Measurements from ENCODE around the gene TRAF3. TPM values are rescaled to one million over a fixed set of nuclear protein-coding genes. Genes with fewer than 3 reads are reported as not detected.

The TRAF3 gene
- total RNA-seq, 1 donor from 2014 or later: 26.3 TPM

DNA sequence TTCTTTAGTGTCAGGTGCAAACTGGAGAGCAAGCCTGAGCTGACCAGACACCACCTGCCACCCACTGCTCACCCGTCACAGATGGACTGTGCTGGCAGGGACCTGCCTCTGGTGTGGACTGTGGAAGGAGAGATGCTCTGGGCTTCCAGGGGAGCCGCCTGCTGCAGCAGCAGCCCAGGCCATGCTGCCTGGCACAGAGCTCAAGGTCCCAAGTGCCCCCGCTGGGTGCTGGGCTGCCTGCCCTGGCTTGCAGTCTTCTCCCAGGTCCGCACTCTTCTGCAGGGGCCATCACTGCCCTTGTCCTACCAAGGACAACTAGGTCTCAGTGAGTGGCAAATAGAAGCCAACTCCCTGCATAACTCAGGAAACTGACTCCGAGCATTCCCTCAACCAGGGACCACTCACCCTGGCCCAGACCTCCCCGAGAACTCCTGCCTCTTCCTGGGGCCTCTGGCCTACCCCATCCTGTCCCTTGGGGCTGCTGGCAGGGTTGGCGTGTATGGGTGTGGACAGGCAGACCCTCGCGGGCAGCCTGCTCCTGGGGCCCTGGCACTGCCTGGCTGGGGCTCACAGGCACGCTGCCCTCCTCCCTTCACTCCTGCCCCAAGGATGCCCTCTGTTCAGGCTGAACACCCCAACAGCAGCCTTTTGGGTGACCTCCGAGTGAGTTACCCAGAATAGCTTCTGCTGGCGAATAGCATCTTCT lies 154.5 kb downstream of the TRAF3 start:
- H3K36me3 Mint-ChIP-seq (ENCODE audit: insufficient read depth): peaks cover 15% of the 10 kb centered on the region
- DNase-seq (ENCODE audit: low spot score, unreplicated experiment): no peak
- no peak overlapping the region for H3K27ac Mint-ChIP-seq
- H3K27me3 Mint-ChIP-seq: peaks cover 9% of the 10 kb centered on the region
- H3K4me1 Mint-ChIP-seq (ENCODE audit: low read depth): peaks cover 2% of the 10 kb centered on the region
- no peak overlapping the region for H3K4me3 Mint-ChIP-seq (ENCODE audit: low read depth)
- TF ChIP-seq, protein P1, sequence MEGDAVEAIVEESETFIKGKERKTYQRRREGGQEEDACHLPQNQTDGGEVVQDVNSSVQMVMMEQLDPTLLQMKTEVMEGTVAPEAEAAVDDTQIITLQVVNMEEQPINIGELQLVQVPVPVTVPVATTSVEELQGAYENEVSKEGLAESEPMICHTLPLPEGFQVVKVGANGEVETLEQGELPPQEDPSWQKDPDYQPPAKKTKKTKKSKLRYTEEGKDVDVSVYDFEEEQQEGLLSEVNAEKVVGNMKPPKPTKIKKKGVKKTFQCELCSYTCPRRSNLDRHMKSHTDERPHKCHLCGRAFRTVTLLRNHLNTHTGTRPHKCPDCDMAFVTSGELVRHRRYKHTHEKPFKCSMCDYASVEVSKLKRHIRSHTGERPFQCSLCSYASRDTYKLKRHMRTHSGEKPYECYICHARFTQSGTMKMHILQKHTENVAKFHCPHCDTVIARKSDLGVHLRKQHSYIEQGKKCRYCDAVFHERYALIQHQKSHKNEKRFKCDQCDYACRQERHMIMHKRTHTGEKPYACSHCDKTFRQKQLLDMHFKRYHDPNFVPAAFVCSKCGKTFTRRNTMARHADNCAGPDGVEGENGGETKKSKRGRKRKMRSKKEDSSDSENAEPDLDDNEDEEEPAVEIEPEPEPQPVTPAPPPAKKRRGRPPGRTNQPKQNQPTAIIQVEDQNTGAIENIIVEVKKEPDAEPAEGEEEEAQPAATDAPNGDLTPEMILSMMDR (IDR thresholded peaks at IDR 0.05; ENCODE audit: unreplicated experiment): no peak
- no peaks in the 10 kb centered on the region for H3K9me3 Mint-ChIP-seq (ENCODE audit: low read depth)

- Mint-ChIP-seq H3K27me3 (peaks cover 3% of the 10 kb centered on the region), H3K27ac (no peak overlapping the region), H3K4me1 (ENCODE audit: low read depth) (peaks cover 2% of the 10 kb centered on the region), H3K4me3 (ENCODE audit: low read depth) (no peak overlapping the region), H3K9me3 (ENCODE audit: low read depth) (no peaks in the 10 kb centered on the region), H3K36me3 (ENCODE audit: insufficient read depth) (peaks cover 19% of the 10 kb centered on the region)
- TF ChIP-seq, protein P1 (IDR thresholded peaks at IDR 0.05; ENCODE audit: unreplicated experiment): no peak
- DNase-seq (ENCODE audit: low spot score, unreplicated experiment): no peak
Observed at GRCh38 chr14:102932484-102933248, 155.4 kb downstream of the TRAF3 start.

DNA sequence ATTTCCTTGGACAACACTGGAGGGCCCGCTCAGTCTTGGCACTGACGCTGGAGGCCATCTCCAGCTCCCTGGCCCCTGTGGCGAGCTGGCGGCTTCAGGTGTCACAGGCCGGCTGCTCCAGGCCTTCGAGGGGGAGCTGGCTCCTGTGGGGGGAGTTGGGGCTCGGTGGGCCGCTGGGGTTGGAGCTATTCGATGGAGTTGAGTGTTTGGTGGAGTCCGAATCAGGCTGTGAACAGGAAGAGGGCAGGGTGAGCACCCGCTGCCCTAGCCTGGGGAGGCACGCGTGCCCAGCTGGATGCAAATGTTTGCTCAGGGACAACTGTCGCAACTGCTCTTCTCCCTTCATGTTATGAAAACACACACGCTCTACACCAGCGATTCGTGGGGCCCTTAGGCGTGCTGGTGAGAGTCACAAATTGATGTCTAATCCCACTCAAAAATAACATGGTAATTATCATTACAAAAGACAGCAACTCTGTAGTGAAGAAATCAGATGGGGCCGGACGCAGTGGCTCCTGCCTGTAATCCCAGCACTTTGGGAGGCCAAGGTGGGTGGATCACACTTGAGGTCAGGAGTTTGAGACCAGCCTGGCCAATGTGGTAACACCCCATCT lies 156.5 kb downstream of the TRAF3 start:
- peaks cover 21% of the 10 kb centered on the region for H3K36me3 Mint-ChIP-seq (ENCODE audit: insufficient read depth)
- H3K4me3 Mint-ChIP-seq (ENCODE audit: low read depth): no peak overlapping the region
- DNase-seq (ENCODE audit: low spot score, unreplicated experiment): no peak
- no peak overlapping the region for H3K27ac Mint-ChIP-seq
- peaks cover 2% of the 10 kb centered on the region for H3K4me1 Mint-ChIP-seq (ENCODE audit: low read depth)
- TF ChIP-seq, protein P1 (IDR thresholded peaks at IDR 0.05; ENCODE audit: unreplicated experiment): no peak
- no peaks in the 10 kb centered on the region for H3K9me3 Mint-ChIP-seq (ENCODE audit: low read depth)
- peaks cover 3% of the 10 kb centered on the region for H3K27me3 Mint-ChIP-seq

GRCh38 chr14:102935756-102936155 lies 158.5 kb downstream of the TRAF3 start:
- Mint-ChIP-seq H3K36me3 (ENCODE audit: insufficient read depth) (peaks cover 28% of the 10 kb centered on the region), H3K4me3 (ENCODE audit: low read depth) (no peak overlapping the region), H3K9me3 (ENCODE audit: low read depth) (no peaks in the 10 kb centered on the region), H3K4me1 (ENCODE audit: low read depth) (peaks cover under 1% of the 10 kb centered on the region), H3K27ac (no peak overlapping the region), H3K27me3 (peaks cover 3% of the 10 kb centered on the region)
- DNase-seq (ENCODE audit: low spot score, unreplicated experiment): no peak
- TF ChIP-seq, protein P1 (IDR thresholded peaks at IDR 0.05; ENCODE audit: unreplicated experiment): no peak
